ENCODE measurements around the gene TIMM10.

The TIMM10 gene

DNA sequence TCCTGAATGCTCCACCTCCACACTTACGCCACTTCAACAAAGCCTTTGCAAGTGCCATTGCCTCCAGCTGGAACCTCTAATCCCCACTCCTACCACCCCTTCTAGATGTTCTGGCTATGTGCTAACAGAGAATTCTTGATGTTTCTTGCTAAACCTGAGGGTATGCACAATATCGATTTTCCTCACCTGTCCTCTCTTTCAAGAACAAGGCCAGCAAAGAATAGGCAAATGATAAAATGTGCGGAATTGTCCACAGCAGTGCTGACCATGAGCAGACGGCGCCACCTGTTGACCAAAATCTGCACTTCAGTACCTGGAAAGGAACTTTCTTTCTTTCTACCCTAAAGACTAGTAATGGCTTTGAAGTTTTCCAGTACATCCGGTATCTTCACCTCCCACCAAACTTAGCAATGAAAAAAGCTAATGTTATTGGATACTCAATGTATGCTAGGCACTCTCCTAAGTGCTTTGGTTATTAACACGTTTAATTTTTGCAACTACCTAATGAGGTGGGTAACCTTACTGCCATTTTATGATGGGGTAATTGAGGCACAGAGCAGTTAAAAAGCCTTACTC, 3.4 kb downstream of the TIMM10 start:
- H3K27ac ChIP-seq = no peak overlapping the region
- no peak for TF ChIP-seq ZFX (IDR thresholded peaks at IDR 0.05; ENCODE audit: borderline replicate concordance)
- TF ChIP-seq, protein P1, sequence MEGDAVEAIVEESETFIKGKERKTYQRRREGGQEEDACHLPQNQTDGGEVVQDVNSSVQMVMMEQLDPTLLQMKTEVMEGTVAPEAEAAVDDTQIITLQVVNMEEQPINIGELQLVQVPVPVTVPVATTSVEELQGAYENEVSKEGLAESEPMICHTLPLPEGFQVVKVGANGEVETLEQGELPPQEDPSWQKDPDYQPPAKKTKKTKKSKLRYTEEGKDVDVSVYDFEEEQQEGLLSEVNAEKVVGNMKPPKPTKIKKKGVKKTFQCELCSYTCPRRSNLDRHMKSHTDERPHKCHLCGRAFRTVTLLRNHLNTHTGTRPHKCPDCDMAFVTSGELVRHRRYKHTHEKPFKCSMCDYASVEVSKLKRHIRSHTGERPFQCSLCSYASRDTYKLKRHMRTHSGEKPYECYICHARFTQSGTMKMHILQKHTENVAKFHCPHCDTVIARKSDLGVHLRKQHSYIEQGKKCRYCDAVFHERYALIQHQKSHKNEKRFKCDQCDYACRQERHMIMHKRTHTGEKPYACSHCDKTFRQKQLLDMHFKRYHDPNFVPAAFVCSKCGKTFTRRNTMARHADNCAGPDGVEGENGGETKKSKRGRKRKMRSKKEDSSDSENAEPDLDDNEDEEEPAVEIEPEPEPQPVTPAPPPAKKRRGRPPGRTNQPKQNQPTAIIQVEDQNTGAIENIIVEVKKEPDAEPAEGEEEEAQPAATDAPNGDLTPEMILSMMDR (IDR thresholded peaks at IDR 0.05) = peak; percentile 94

DNA sequence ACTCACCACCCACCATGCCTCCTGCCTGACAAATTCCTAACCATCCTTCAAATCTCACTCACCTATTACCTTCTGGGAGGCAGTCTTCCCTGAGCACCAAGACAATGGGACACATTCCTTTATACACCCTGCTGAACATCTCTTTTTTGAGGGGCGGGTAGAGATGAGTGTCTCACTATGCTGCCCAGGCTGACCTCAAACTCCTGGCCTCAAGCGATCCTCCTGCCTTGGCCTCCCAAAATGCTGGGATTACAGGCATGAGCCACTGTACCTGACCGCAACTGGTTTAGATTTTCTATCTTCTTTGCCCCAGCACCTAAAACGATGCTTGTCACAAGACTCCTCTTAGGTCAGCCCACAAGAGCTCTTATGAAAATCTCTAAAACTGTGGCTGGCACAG, 7.1 kb downstream of the TIMM10 start:
- no peak for TF ChIP-seq ZFX (IDR thresholded peaks at IDR 0.05; ENCODE audit: borderline replicate concordance)
- TF ChIP-seq, protein P1 (IDR thresholded peaks at IDR 0.05) = no peak
- no peak overlapping the region for H3K27ac ChIP-seq

DNA sequence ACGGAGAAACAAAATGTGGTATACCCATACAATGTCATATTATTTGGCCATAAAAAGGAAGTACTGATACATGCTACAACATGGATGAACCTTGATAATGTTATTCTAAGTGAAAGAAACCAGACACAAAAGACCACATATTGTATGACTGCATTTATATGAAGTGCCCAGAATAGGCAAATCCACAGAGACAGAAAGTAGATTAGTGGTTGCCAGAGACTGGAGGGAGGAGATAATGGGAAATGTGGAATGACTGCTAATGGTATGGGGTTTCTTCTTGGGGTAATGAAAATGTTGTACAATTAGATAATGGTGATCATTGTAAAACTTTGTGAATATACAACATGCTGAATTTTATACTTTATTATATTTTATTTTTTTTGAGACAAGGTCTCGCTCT, 9.4 kb downstream of the TIMM10 start:
- H3K27ac ChIP-seq = no peak overlapping the region
- TF ChIP-seq, protein P1 (IDR thresholded peaks at IDR 0.05) = no peak
- TF ChIP-seq ZFX (IDR thresholded peaks at IDR 0.05; ENCODE audit: borderline replicate concordance) = no peak

DNA sequence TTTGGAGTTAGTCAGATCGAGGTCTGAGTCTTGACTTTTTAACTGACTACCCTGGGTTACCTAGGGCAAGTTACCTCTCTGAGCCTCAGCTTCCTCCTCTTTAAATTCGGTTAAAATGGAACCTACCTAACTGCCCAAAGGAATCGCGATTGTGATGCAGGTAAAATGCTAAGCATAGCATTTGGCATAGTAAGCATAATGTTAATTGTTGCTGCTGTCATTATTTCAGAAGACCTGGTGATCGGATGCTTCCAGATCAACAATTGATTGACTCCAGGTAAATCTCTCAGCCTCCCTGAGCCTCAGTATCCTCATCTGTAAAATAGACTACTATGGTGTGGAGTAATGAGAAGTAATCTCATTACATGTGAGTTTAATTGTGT, 14.5 kb downstream of the TIMM10 start:
- TF ChIP-seq, protein P1 (IDR thresholded peaks at IDR 0.05) = no peak
- TF ChIP-seq ZFX (IDR thresholded peaks at IDR 0.05; ENCODE audit: borderline replicate concordance) = no peak

DNA sequence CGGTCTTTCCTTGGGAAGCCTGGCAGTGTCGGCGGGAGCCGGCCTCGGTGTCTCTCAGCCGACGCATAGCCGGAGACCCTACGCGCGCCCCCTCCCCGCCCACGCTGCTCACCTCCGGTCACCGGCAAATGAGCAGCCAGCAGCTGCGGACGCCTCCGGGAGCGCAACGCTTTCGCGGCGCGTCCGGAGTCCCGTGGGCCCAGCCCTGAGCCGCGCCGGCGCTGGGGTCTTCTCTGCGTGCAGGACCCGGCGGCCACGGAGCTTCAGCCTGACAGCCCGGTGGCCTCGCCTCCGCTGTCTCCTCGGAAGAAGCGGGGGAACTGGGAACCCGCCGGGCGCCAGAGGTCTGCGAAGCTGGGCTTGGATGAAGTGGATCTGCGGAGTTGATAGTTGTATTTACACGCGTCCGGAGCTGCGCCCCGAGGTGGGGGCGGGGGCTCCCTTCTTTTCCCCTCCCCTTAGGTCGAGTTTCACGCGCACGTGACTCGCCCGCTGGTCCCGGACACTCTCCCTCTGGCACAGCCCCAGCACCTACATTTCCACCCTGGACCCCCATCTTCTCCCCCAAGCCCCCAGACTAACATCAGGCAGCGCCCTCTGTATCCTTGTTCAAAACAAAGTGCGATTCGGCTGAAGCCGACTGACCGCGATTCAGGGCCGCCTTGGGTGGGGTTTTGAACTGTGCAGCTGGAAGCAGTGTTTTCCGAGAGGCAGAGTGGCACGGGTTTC, 15.1 kb downstream of the TIMM10 start, which contains the start of gene SLC43A1:
Gene SLC43A1 (minus strand): TSS at position 371 of the 729 bp plus-strand sequence. CDS start 1,591 bp downstream, outside the sequence.
- H3K27ac ChIP-seq = peak within 1 kb of the TSS; percentile 51
- TF ChIP-seq ZFX (IDR thresholded peaks at IDR 0.05; ENCODE audit: borderline replicate concordance) = no peak
- TF ChIP-seq, protein P1 (IDR thresholded peaks at IDR 0.05) = no peak

More for the DNA sequence above, 14.5 kb downstream of the TIMM10 start:
- H3K27ac ChIP-seq = no peak overlapping the region

DNA sequence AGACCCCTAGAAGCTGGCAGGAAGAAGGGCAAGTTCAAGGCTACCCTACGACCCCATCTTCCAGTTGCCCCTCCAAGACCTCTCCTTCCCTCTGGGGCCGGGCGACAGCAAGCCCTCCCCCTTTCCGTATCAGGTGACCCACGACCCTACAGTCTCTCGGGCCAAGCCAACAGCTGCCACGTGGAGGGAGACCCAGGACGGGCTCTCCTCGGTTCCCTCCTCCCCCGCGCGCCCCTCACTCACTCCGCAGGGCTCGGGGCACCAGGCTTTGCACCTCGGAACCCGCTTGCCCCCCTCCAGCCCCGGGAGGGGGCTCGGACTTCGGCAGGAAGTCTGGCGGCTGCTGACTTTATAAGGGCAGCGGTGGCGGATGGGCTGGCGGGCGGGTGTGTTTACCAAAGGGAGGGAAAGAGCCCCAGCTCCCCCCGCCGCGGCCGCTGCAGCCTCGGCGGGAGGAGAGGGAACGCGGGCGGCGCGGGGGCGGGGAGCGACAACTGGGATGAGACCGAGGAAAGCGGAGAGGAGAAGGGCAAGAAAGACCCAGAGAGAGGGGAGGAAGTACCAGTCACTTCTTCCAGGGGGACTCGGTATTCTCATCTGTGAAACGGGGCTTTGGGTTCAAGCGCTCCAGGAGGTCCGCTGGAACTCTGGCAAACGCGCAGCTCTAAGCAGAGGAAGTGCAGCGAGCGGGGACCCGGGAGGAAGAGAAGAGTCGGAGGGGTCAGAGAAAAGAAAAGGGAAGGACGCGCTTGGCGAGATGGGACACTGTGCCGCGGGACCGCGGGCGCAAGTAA, 15.8 kb downstream of the TIMM10 start:
- no peak for TF ChIP-seq ZFX (IDR thresholded peaks at IDR 0.05; ENCODE audit: borderline replicate concordance)
- TF ChIP-seq, protein P1 (IDR thresholded peaks at IDR 0.05) = no peak
- peak overlapping the region; percentile 51 for H3K27ac ChIP-seq

Measured in 22Rv1 (cell line).